Activated naive CD8-positive, alpha-beta T cell treated with anti-CD3 and anti-CD28 coated beads, Interleukin-2, amount 50 U/mL, for 16 hours (primary cell): ENCODE data around the gene DGCR8.
"Not testable (repeated sequence)": the region's sequence is repeated elsewhere in the genome, so short reads cannot be mapped to it uniquely, and the experiment has no call there.

Source experiments
- DNase-seq: peaks from one replicate; pipeline ENCODE4 v3.0.0-alpha.2; 2020; ENCODE audit warnings: low read depth, low spot score

DGCR8 gene

GRCh38 chr22:20152464-20152890 is 72.4 kb downstream of the DGCR8 start:
- DNase-seq = no peak

GRCh38 chr22:20153945-20154344 is 73.9 kb downstream of the DGCR8 start:
- DNase-seq = no peak

GRCh38 chr22:20154602-20155187 is 74.7 kb downstream of the DGCR8 start:
- DNase-seq = no peak

- DNase-seq = no peak
These were observed 75.4 kb downstream of the DGCR8 start for GRCh38 chr22:20155330-20156041.

GRCh38 chr22:20156042-20156389 is 76.0 kb downstream of the DGCR8 start:
- DNase-seq = no peak

- DNase-seq = peak; percentile 73
These were observed 76.8 kb downstream of the DGCR8 start for GRCh38 chr22:20156611-20157429.

GRCh38 chr22:20157430-20158183 is 77.6 kb downstream of the DGCR8 start:
- no peak for DNase-seq

DNA sequence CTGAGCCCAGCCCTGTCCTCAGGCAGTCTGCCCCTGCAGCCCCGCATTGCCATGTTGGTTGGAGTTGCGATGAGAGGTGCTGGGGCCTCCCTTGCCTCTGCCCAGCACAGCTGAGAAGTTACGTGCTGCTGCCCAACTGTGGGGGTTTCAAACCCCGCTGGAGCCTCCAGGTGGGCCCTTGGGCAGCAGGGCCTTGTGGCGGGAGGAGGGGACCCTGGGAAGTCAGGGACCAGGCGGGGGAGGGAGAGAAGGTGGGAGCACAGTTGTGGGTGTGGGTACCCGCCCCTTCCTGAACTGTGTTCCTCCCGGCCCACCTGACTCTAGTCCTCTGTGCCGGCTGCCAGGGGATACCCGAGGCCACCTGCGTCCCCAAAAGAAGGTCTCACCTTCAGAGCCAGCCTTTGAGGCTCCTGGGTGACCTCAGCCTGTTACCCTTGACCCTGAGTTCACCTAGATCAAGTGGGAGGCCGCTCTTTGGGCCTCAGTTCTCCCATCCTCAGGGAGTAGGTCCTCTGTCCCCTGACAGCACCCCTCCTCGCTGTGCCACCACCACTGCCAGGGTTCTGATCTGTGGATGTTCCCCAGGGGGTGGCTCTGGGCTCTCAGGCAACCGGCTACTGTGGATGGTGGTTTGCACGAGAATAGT is 78.5 kb downstream of the DGCR8 start:
- no peak for DNase-seq

DNA sequence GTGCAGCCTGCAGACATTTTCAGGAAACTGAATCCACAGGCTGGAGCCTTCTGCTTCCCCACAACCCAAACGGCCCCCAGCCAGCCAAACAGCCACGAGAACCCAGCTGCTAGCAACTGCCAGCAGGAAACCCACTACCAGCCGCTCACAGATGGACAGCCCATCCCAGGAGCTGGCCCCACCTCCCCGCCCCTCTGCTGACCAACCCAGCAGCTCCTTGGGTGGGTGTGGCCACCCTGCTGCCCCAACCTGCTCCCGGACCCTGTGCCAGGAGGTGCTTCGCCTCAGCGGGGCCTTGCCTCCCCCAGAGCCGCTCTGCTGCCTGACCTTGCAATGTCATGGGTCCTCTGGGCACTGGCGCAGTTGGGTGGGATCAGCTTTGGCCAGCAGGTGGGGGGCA is 79.0 kb downstream of the DGCR8 start:
- DNase-seq = no peak

DNA sequence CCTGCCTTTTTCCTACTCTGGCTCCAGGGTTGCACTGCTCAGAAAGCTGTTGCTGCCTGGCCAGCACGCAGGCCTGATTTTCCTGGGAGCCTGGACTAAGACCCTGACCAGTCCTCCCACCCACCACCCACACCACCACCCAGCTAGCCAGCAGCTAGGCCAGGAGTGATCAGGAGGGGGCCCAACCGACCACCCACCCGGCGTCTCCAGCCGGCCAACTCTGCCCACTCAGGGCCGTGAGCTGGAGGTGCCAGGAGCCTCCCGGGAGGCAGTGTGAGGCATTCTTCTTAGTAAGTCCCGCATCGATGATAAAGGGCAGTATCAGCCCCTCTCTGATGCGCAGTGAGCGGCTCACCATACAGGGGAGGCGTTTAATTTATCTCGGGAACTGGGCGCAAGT is 79.5 kb downstream of the DGCR8 start:
- not testable (repeated sequence) for DNase-seq

GRCh38 chr22:20160041-20160440 is 80.0 kb downstream of the DGCR8 start:
- DNase-seq = no peak
